HFFc6 (cell line): ENCODE data around the gene DEFB131A. TPM values are rescaled to one million over a fixed set of nuclear protein-coding genes. Genes with fewer than 3 reads are reported as not detected.
"Not testable (repeated sequence)": the region's sequence is repeated elsewhere in the genome, so short reads cannot be mapped to it uniquely, and the experiment has no call there.

Experiments used
- DNase-seq: peaks from one replicate; pipeline ENCODE4 v3.0.0-alpha.2; 2018
- H3K27ac Mint-ChIP-seq: 2 replicates; pipeline ENCODE4 v1.8.0; 2020; ENCODE audit warnings: mild to moderate bottlenecking, mixed read lengths
- H3K27me3 Mint-ChIP-seq: 2 replicates; pipeline ENCODE4 v1.8.0; 2021; ENCODE audit warnings: mild to moderate bottlenecking, moderate library complexity, mixed read lengths; ENCODE audit not compliant: insufficient read depth
- H3K36me3 Mint-ChIP-seq: 2 replicates; pipeline ENCODE4 v1.8.0; 2021; ENCODE audit warnings: low read depth, mixed read lengths
- H3K4me1 Mint-ChIP-seq: 2 replicates; pipeline ENCODE4 v1.8.0; 2020; ENCODE audit warnings: low read depth, mixed read lengths
- H3K4me3 Mint-ChIP-seq: 2 replicates; pipeline ENCODE4 v1.8.0; 2020; ENCODE audit warnings: mild to moderate bottlenecking, moderate library complexity, mixed read lengths
- H3K9me3 Mint-ChIP-seq: 2 replicates; pipeline ENCODE4 v1.8.0; 2020; ENCODE audit warnings: mild to moderate bottlenecking, mixed read lengths
- total RNA-seq, 6 experiments: library from RNA; stranded (reverse); fragmentation: NEBNext Ultra II Directional; extraction: Animal tissue kit (Norgen Biotek cat#: 25700); gene quantifications; 2 replicates in 1 of 6; 3 replicates in 5 of 6; pipeline ENCODE4 v1.2.3, GENCODE V29; 2021

The DEFB131A gene
- total RNA-seq, 6 experiments from 2014 or later = not detected

- not testable (repeated sequence) for H3K4me1 Mint-ChIP-seq, H3K27ac Mint-ChIP-seq
Observed at GRCh38 chr4:9455046-9455445, 10.8 kb downstream of the DEFB131A start.

GRCh38 chr4:9479466-9479865 is 35.3 kb downstream of the DEFB131A start:
- not testable (repeated sequence) for H3K4me1 Mint-ChIP-seq, DNase-seq

More at GRCh38 chr4:9455046-9455445, 10.8 kb downstream of the DEFB131A start:
- not testable (repeated sequence) for H3K36me3 Mint-ChIP-seq, H3K4me3 Mint-ChIP-seq, H3K27me3 Mint-ChIP-seq, DNase-seq
- H3K9me3 Mint-ChIP-seq = peaks cover 38% of the 10 kb centered on the region

GRCh38 chr4:9480066-9480465 is 35.9 kb downstream of the DEFB131A start:
- H3K27me3 Mint-ChIP-seq, H3K36me3 Mint-ChIP-seq, DNase-seq, H3K4me3 Mint-ChIP-seq, H3K27ac Mint-ChIP-seq, H3K4me1 Mint-ChIP-seq: not testable (repeated sequence)
- peaks cover 26% of the 10 kb centered on the region for H3K9me3 Mint-ChIP-seq

More at GRCh38 chr4:9479466-9479865, 35.3 kb downstream of the DEFB131A start:
- H3K36me3 Mint-ChIP-seq, H3K4me3 Mint-ChIP-seq, H3K27me3 Mint-ChIP-seq, H3K27ac Mint-ChIP-seq: not testable (repeated sequence)
- peaks cover 26% of the 10 kb centered on the region for H3K9me3 Mint-ChIP-seq

- not testable (repeated sequence) for H3K27me3 Mint-ChIP-seq, H3K4me1 Mint-ChIP-seq, DNase-seq, H3K36me3 Mint-ChIP-seq, H3K27ac Mint-ChIP-seq, H3K4me3 Mint-ChIP-seq
- H3K9me3 Mint-ChIP-seq = peaks cover 26% of the 10 kb centered on the region; the same call in 1 of the 2 replicates
Observed at GRCh38 chr4:9482871-9483270, 38.7 kb downstream of the DEFB131A start.

GRCh38 chr4:9483682-9484081 is 39.5 kb downstream of the DEFB131A start:
- peaks cover 26% of the 10 kb centered on the region; the same call in 1 of the 2 replicates for H3K9me3 Mint-ChIP-seq
- H3K36me3 Mint-ChIP-seq, DNase-seq, H3K4me3 Mint-ChIP-seq, H3K27me3 Mint-ChIP-seq, H3K27ac Mint-ChIP-seq, H3K4me1 Mint-ChIP-seq: not testable (repeated sequence)

- H3K27ac Mint-ChIP-seq, H3K4me3 Mint-ChIP-seq, H3K36me3 Mint-ChIP-seq, H3K27me3 Mint-ChIP-seq, H3K4me1 Mint-ChIP-seq, DNase-seq: not testable (repeated sequence)
- H3K9me3 Mint-ChIP-seq = peaks cover 23% of the 10 kb centered on the region; the same call in 1 of the 2 replicates
Observed at GRCh38 chr4:9486880-9487279, 42.7 kb downstream of the DEFB131A start.

- H3K36me3 Mint-ChIP-seq, H3K27me3 Mint-ChIP-seq, DNase-seq, H3K27ac Mint-ChIP-seq, H3K4me3 Mint-ChIP-seq, H3K4me1 Mint-ChIP-seq: not testable (repeated sequence)
- peaks cover 15% of the 10 kb centered on the region; the same call in 1 of the 2 replicates for H3K9me3 Mint-ChIP-seq
Observed at GRCh38 chr4:9488796-9489195, 44.6 kb downstream of the DEFB131A start.

- H3K27me3 Mint-ChIP-seq, H3K36me3 Mint-ChIP-seq, H3K4me1 Mint-ChIP-seq, H3K4me3 Mint-ChIP-seq, H3K27ac Mint-ChIP-seq, DNase-seq: not testable (repeated sequence)
- peaks cover 16% of the 10 kb centered on the region; the same call in 1 of the 2 replicates for H3K9me3 Mint-ChIP-seq
Observed at GRCh38 chr4:9490496-9490895, 46.3 kb downstream of the DEFB131A start.

GRCh38 chr4:9490986-9491385 is 46.8 kb downstream of the DEFB131A start:
- not testable (repeated sequence) for H3K27me3 Mint-ChIP-seq, H3K27ac Mint-ChIP-seq, H3K36me3 Mint-ChIP-seq, DNase-seq, H3K4me1 Mint-ChIP-seq, H3K4me3 Mint-ChIP-seq
- peaks cover 16% of the 10 kb centered on the region; the same call in 1 of the 2 replicates for H3K9me3 Mint-ChIP-seq

- H3K9me3 Mint-ChIP-seq = peaks cover 11% of the 10 kb centered on the region; the same call in 1 of the 2 replicates
- H3K27me3 Mint-ChIP-seq, H3K36me3 Mint-ChIP-seq, DNase-seq, H3K4me1 Mint-ChIP-seq, H3K27ac Mint-ChIP-seq, H3K4me3 Mint-ChIP-seq: not testable (repeated sequence)
Observed at GRCh38 chr4:9493589-9493988, 49.4 kb downstream of the DEFB131A start.

GRCh38 chr4:9494256-9495035 is 50.2 kb downstream of the DEFB131A start:
- peaks cover 12% of the 10 kb centered on the region; the same call in 1 of the 2 replicates for H3K9me3 Mint-ChIP-seq

More at GRCh38 chr4:9494256-9495035, 50.2 kb downstream of the DEFB131A start:
- not testable (repeated sequence) for H3K4me3 Mint-ChIP-seq, H3K36me3 Mint-ChIP-seq, DNase-seq, H3K27ac Mint-ChIP-seq, H3K27me3 Mint-ChIP-seq, H3K4me1 Mint-ChIP-seq
